Measurements from ENCODE around the gene C1QBP. TPM values are rescaled to one million over a fixed set of nuclear protein-coding genes. Genes with fewer than 3 reads are reported as not detected.
"Not testable (repeated sequence)": the region's sequence is repeated elsewhere in the genome, so short reads cannot be mapped to it uniquely, and the experiment has no call there.

The C1QBP gene
- total RNA-seq, 1 donor = 137 TPM

DNA sequence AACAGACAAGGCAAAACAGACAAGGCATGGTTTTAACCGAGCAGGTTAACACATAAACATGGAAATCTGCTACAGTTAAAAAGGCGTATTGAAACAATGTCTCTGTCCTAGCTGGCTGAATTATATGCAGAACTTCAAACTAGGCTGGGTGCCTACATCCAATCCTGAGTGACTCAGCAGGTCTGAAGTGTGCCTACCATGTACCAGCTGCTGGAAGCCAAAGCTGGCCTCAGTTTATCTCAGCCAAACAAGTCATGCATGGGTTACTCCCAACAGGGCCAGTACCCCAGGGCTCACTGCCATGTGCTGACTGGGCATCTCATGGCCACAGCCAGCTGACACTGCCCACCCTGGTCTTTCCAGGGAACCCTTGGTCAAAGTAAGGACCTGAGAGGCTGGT, 4.0 kb downstream of the C1QBP start:
- H3K36me3 ChIP-seq (ENCODE audit: insufficient read depth, low read length) = peaks cover 62% of the 10 kb centered on the region
- peak; percentile 45 for DNase-seq (ENCODE audit: insufficient read length, low spot score, missing footprints)
- H3K27ac ChIP-seq (ENCODE audit: low read depth, low read length) = no peak overlapping the region
- TF ChIP-seq, protein P1, sequence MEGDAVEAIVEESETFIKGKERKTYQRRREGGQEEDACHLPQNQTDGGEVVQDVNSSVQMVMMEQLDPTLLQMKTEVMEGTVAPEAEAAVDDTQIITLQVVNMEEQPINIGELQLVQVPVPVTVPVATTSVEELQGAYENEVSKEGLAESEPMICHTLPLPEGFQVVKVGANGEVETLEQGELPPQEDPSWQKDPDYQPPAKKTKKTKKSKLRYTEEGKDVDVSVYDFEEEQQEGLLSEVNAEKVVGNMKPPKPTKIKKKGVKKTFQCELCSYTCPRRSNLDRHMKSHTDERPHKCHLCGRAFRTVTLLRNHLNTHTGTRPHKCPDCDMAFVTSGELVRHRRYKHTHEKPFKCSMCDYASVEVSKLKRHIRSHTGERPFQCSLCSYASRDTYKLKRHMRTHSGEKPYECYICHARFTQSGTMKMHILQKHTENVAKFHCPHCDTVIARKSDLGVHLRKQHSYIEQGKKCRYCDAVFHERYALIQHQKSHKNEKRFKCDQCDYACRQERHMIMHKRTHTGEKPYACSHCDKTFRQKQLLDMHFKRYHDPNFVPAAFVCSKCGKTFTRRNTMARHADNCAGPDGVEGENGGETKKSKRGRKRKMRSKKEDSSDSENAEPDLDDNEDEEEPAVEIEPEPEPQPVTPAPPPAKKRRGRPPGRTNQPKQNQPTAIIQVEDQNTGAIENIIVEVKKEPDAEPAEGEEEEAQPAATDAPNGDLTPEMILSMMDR (IDR thresholded peaks at IDR 0.05; ENCODE audit: extremely low read depth, low read depth, low read length) = no peak
- peaks cover 8% of the 10 kb centered on the region for H4K20me1 ChIP-seq (ENCODE audit: insufficient read depth, low read length)
- H3K4me3 ChIP-seq (ENCODE audit: insufficient read depth, low read length) = no peak overlapping the region
- no peaks in the 10 kb centered on the region for H3K27me3 ChIP-seq (ENCODE audit: insufficient read depth, low read length)
- no peaks in the 10 kb centered on the region for H3K9me3 ChIP-seq (ENCODE audit: low read depth, low read length)
- no peak overlapping the region for H2AFZ ChIP-seq (ENCODE audit: low read length)
- H3K79me2 ChIP-seq (ENCODE audit: insufficient read depth, low read length) = peaks cover 41% of the 10 kb centered on the region
- H3K4me2 ChIP-seq (ENCODE audit: insufficient read depth, low read length) = no peak overlapping the region
- peaks cover 19% of the 10 kb centered on the region for H3K4me1 ChIP-seq (ENCODE audit: insufficient read depth, low read length)

DNA sequence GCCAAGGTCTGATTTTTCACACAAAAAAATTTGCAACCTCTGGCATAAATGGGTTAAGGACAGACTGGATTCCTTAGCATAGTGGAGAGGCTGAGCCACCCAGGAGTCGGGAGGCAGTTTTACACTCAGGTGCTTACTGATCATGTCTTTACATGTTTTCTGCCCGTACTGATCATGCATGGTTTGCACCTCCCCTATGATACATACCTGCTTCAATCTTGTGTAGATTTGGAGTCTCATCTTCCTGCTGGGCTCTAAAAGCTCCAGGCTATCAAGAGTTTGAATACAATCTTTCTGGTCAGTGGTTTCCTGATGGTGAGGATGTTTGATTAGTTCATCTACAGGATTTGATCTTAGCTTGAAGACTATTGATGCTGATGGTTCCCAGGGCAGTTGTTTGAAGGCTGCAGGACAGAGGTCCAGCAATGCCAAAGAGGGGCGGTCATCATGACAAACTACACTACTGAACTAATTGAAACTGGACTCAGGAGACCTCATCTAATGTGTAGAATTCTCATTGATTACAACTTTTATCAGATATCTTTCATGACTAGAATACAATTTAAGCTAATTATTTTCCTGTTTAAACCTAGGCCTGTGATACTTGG, 6.9 kb downstream of the C1QBP start:
- no peak overlapping the region for H3K4me3 ChIP-seq (ENCODE audit: insufficient read depth, low read length)
- H2AFZ ChIP-seq (ENCODE audit: low read length) = no peak overlapping the region
- no peak for DNase-seq (ENCODE audit: insufficient read length, low spot score, missing footprints)
- TF ChIP-seq, protein P1 (IDR thresholded peaks at IDR 0.05; ENCODE audit: extremely low read depth, low read depth, low read length) = no peak
- H3K79me2 ChIP-seq (ENCODE audit: insufficient read depth, low read length) = peaks cover 22% of the 10 kb centered on the region
- no peak overlapping the region for H3K4me2 ChIP-seq (ENCODE audit: insufficient read depth, low read length)
- no peak overlapping the region for H3K27ac ChIP-seq (ENCODE audit: low read depth, low read length)
- H3K27me3 ChIP-seq (ENCODE audit: insufficient read depth, low read length) = no peaks in the 10 kb centered on the region
- no peaks in the 10 kb centered on the region for H3K4me1 ChIP-seq (ENCODE audit: insufficient read depth, low read length)
- no peaks in the 10 kb centered on the region for H3K9me3 ChIP-seq (ENCODE audit: low read depth, low read length)
- H4K20me1 ChIP-seq (ENCODE audit: insufficient read depth, low read length) = peaks cover 9% of the 10 kb centered on the region
- peaks cover 76% of the 10 kb centered on the region for H3K36me3 ChIP-seq (ENCODE audit: insufficient read depth, low read length)

DNA sequence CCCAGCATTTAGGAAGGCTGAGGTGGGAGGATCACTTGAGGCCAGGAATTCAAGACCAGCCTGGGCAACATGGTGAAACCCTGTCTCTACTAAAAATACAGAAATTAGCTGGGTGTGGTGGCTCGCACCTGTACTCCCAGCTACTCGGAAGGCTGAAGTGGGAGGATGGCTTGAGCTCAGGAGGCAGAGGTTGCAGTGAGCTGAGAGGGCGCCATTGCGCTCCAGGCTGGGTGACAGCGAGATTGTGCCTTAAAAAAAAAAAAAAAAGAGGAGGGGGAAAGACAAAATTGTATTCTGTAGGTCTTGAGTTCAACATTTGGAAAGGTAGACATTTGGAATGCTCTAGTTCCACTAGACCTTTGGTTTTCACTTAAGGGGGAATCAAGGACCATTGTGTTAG, 7.7 kb downstream of the C1QBP start:
- H3K4me2 ChIP-seq (ENCODE audit: insufficient read depth, low read length); H3K27me3 ChIP-seq (ENCODE audit: insufficient read depth, low read length); H2AFZ ChIP-seq (ENCODE audit: low read length); H4K20me1 ChIP-seq (ENCODE audit: insufficient read depth, low read length); H3K4me1 ChIP-seq (ENCODE audit: insufficient read depth, low read length); DNase-seq (ENCODE audit: insufficient read length, low spot score, missing footprints); H3K4me3 ChIP-seq (ENCODE audit: insufficient read depth, low read length); H3K9me3 ChIP-seq (ENCODE audit: low read depth, low read length); H3K27ac ChIP-seq (ENCODE audit: low read depth, low read length): not testable (repeated sequence)
- Histone ChIP-seq H3K36me3 (ENCODE audit: insufficient read depth, low read length) (peaks cover 70% of the 10 kb centered on the region), H3K79me2 (ENCODE audit: insufficient read depth, low read length) (peaks cover 14% of the 10 kb centered on the region)

DNA sequence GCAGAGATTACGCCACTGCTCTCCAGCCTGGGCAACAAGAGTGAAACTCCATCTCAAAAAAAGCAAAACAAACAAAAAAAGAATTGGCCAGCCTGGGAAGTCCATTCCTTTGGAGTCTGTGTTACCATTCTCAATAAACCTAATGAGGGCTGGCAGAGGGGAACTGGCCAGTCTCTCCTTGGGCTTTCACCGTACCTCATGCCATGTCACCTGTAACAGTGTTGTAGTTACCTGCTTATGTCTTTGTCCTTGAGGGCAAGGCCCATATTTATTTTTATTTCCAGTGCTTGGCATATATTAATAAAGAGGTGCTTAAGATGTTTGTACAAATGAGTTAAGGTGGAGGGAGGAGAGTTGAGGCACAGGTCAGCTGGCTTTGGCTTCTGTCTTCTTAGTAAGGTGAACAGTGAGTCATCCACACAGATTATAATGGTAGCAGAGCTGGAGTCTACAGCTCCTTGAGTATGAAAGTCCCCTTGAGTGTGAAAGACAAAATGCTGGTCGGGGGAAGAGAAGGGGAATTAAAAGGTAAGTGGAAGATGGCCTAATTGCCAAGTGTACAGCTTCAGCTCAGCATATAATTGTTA, 8.4 kb downstream of the C1QBP start:
- Histone ChIP-seq H2AFZ (ENCODE audit: low read length) (no peak overlapping the region), H4K20me1 (ENCODE audit: insufficient read depth, low read length) (peaks cover 8% of the 10 kb centered on the region), H3K36me3 (ENCODE audit: insufficient read depth, low read length) (peaks cover 76% of the 10 kb centered on the region), H3K4me1 (ENCODE audit: insufficient read depth, low read length) (no peaks in the 10 kb centered on the region), H3K79me2 (ENCODE audit: insufficient read depth, low read length) (peaks cover 9% of the 10 kb centered on the region), H3K27ac (ENCODE audit: low read depth, low read length) (no peak overlapping the region), H3K4me2 (ENCODE audit: insufficient read depth, low read length) (no peak overlapping the region), H3K9me3 (ENCODE audit: low read depth, low read length) (no peaks in the 10 kb centered on the region), H3K4me3 (ENCODE audit: insufficient read depth, low read length) (no peak overlapping the region), H3K27me3 (ENCODE audit: insufficient read depth, low read length) (no peaks in the 10 kb centered on the region)
- no peak for DNase-seq (ENCODE audit: insufficient read length, low spot score, missing footprints)
- TF ChIP-seq, protein P1 (IDR thresholded peaks at IDR 0.05; ENCODE audit: extremely low read depth, low read depth, low read length) = no peak
